OCI-LY3 (cell line): ENCODE results near the gene TNK1.

Experiments
- EZH2phosphoT487 ChIP-seq: fragments of 200-600 bp; shearing (Covaris generic); IDR thresholded peaks from 2 replicates; pipeline ENCODE4 v1.6.1; 2018; ENCODE audit warnings: antibody characterized with exemption, mixed run types, low read depth
- TF ChIP-seq, protein P1 (sequence below): fragments of 200-600, 300-600 bp; sonication (generic); IDR thresholded peaks from 2 replicates; pipeline ENCODE4 v1.5.1; 2014; ENCODE audit warnings: antibody characterized with exemption, low read length, low read depth

DNA sequence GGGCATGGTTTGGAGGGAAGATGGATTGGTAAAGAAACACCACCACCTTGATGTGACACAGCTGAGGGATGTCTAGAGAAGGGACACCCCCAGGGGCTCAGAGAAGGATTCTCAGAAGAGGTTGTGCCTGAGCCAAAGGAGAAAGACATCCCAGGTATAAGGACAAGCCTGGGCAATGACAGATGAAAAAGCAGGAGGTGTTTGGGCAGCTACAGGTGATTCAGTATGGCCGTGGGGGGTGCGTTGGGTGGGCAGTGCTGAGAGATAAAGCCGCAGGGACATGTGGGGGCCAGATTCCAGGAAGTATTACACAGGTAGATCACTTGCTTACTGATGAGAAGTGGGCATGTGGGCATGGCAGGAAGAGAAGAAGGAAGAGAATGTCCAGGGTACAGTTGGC, 19.0 kb upstream of the TNK1 start:
- TF ChIP-seq, protein P1, sequence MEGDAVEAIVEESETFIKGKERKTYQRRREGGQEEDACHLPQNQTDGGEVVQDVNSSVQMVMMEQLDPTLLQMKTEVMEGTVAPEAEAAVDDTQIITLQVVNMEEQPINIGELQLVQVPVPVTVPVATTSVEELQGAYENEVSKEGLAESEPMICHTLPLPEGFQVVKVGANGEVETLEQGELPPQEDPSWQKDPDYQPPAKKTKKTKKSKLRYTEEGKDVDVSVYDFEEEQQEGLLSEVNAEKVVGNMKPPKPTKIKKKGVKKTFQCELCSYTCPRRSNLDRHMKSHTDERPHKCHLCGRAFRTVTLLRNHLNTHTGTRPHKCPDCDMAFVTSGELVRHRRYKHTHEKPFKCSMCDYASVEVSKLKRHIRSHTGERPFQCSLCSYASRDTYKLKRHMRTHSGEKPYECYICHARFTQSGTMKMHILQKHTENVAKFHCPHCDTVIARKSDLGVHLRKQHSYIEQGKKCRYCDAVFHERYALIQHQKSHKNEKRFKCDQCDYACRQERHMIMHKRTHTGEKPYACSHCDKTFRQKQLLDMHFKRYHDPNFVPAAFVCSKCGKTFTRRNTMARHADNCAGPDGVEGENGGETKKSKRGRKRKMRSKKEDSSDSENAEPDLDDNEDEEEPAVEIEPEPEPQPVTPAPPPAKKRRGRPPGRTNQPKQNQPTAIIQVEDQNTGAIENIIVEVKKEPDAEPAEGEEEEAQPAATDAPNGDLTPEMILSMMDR, result no peak
- TF ChIP-seq EZH2phosphoT487, result no peak
